NCI-H2227 treated with DMSO at 0.1 percent for 48 hours (cell line): ENCODE results near the gene CCDC159.
"Not testable (repeated sequence)": the region's sequence is repeated elsewhere in the genome, so short reads cannot be mapped to it uniquely, and the experiment has no call there.

Source experiments
- DNase-seq: peaks from one replicate; lab custom pipeline; 2025; lab: John Stamatoyannopoulos, UW

CCDC159 gene, protein sequence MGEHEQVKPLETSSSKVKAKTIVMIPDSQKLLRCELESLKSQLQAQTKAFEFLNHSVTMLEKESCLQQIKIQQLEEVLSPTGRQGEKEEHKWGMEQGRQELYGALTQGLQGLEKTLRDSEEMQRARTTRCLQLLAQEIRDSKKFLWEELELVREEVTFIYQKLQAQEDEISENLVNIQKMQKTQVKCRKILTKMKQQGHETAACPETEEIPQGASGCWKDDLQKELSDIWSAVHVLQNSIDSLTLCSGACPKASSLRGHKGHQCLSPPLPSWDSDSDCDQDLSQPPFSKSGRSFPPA

DNA sequence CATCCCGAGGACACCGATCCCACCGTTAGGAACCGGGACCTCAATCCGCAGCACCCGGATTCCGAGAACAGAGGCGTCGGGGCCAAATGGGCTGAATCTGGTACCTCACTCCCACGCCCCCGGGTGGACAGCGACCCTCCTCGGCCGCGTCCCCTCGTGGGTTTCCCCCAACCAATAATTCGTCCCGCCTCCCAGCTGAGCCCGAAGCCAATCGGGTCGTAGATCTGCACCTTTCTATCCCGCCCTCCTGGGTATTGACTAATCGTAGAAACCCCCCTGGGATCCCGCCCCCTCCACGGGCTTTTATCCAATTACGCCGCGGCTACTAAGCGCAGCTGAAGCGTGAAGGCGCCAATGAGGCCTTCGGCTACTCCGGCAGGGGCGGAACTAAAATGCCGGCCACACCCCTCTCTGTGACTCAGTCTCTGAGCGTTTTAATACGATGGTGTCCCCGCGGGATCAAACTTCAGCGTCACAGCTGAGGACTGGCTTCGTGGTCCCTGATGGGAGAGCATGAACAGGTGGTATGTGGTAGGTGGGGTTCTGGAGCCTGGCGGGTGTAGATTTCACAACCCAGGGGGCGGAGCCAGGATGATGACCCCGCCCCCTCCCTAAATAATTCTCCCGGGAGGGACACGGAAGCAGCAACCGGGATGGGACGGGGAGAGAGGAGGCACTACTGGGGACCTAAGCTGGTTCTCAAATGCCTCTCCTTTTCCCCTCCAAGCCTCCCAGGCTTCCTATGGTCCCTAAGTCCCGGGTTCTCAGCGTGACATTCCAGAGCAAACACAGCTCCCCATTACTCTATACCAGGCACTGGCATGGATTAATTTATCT is at the start of gene CCDC159, which contains the start of gene TMEM205:
Gene CCDC159, plus strand, starts transcription at position 416 of the 837 bp plus-strand sequence. Its CDS starts 88 bp downstream, at position 504.
Gene TMEM205, minus strand, starts transcription at position 165 of the 837 bp plus-strand sequence. CDS start 649 bp downstream, outside the sequence.
- peak; percentile 94 for DNase-seq

DNA sequence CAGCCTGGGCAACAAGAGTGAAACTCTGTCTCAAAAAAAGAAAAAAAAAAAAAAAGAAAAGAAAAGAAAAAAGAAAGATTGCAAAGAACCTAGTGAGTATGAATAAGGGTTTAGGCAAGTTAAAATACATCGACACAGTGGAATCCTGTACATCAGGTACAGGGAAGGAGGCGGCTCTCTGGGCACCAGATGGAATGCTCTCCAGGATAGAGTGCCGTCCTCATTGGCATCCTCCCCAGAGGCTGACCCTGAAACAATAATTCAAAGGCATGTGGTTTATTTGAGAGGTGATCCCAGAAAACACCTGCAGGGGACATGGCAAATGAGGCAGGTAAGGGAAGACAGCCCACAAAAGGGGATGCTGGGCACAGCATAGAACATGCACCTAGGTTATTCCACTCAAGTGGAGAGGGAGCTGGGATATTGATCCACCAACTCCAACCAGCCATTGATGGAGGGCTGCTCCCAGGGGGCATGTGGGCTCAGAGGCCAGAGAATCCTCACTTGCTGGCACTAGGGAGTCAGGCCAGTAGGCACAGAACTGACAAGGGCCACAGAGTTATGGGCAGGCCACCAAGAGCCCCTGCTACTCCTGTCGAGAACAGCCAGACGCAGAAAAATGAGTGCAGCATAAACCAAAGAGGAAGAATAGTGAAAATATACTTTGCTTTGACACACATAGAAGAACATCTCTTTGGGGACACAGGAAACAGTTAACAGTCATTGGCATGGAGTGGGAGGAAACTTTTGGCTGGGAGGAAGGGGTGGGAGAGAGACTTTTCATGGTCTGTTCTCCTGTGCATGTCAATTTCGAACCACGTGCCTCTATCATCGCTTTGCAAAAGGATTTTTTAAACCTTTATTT is 46.1 kb upstream of the CCDC159 start:
- no peak for DNase-seq

DNA sequence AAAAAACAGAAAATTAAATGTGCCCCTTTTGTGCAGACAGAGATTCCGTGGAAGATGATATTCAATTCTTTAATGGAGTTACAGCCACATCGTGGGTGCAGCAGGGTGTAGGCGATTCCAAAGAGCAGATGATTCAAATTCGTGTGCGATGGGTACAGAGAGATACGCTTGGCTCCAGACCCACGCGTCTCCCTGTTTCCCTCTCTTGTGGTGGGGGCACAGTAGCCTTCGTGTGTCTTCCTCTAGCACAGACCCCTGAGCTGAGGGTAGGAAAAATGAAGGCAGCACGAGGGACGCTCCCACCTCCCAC is 45.6 kb upstream of the CCDC159 start:
- DNase-seq, result no peak

DNA sequence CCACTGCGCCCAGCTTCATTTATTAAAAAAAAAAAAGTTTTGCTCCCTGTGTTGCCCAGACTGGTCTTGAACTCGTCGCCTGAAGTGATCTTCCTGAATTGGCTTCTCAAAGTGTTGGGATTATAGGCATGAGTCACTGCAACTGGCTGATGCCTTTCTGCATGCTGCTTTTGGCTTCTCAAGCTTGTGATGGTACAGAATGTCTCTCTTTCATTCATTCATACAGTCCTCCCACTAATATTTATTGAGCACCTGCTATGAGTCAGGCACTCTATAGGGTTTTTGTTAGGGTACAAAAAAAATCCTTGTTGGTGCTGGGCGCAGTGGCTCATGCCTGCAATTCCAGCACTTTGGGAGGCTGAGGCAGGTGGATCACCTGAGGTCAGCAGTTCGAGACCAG is 41.4 kb upstream of the CCDC159 start:
- DNase-seq, result no peak

DNA sequence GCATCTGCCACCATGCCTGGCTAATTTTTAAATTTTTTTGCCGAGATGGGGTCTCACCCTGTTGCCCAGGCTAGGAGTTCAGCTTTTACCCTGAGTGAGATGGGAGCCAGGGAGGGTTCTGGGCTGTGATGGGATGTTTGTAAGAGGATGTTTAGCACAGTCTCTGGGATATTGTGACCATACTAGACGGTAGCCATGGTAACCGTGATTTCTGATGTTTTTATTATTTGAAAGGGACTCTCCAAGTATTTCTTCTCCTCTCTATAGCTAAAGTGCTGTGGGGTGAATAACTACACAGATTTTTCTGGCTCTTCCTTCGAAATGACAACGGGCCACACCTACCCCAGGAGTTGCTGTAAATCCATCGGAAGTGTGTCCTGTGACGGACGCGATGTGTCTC is 40.0 kb upstream of the CCDC159 start:
- no peak for DNase-seq

DNA sequence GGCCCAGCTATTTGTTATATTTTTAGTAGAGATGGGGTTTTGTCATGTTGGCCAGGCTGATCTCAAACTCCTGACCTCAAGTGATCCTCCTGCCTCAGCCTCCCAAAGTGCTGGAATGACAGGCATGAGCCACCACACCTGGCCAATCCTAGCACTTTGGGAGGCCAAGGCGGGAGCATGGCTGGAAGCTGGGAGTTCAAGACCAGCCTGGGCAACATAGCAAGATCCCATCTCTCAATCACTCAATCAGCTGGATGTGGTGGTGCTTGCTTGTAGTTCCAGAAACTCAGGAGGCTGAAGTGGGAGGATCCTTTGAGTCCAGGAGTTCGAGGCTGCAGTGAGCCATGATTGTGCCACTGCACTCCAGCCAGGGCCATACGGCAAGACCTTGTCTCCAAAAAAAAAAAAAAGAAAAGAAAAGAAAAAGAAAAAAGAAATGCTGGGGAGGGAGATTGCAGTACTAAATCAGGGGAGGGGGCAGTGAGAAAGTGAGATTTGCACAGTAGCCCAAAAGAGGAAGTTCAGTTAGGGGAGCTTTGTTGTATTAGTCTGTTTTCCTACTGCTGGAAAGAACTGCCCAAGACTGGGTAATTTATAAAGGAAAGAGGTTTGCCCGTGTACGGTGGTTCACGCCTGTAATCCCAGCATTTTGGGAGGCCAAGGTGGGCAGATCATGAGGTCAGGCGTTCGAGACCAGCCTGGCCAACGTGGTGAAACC is 25.9 kb upstream of the CCDC159 start:
- DNase-seq, result not testable (repeated sequence)

DNA sequence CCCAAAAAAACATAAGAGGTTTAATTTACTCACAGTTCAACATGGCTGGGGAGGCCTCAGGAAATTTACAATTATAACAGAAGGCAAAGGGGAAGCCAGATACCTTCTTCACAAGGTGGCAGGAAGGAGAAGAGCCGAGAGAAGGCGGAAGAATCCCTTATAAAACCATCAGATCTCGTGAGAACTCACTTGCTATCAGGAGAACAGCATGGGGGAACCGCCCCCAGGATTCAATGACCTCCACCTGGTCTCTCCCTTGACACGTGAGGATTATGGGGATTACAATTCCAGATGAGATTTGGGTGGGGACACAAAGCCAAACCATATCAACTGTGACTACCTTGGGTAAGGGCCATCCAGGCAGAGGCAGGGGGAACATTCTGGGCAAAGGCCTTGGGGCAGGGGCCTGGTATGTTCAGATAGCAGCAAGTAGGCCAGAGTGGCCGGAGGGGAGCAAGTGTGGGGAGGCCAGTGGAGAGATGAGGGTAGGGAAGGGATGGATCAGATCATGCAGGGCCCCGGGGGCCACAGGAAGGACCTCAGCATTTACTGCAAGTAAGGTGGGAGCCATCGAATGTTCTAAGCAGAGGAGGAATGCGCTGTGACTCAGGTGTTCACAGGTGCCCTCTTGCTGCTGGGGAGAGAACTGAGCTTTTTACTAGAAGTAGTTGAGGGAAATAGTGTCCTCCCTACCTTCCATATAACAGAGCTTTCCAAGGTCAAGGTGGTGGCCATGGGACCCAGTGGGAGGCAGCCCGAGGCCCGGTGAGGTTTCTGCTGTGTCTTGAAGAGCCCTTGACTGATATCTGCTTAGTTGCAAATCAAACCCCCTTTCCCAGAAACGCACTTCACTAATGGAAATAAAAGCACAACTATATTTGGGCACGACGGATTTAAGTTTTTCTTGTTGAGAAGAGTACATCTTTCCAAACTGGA is 24.9 kb upstream of the CCDC159 start:
- DNase-seq, result no peak

DNA sequence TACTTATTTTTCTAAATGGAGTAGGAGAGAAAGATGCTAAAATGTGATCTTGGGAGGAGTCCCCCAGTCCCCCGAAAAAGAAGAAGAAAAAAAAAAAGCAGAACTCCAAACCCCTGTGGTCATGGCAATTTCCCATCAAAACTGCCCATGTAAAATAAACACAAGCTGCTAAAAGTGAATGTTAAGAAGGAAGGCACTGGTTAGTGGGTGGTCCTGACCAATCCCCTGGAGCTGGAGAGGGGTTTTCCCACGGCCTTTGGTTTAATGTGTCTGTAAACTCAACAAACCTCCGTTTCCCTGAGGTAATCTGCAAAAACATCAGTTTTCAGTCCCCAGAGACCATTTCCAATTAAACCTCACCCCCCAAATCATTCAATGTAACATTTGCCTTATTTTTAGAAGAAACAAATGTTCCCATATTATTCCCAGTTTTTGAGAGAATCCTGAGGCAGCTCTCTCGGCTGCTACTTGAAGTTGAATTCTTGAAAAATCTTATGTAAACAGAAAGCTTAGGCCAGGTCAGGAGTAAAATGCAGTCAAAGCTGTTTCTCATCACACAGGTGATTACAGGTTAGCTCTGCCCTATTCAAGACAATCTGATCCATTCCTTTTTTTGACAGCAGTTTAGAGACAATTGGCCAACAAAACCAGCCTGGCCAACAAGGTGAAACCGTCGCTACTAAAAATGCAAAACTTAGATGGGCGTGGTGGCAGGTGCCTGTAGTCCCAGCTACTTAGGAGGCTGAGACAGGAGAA is 23.9 kb upstream of the CCDC159 start:
- DNase-seq, result no peak

DNA sequence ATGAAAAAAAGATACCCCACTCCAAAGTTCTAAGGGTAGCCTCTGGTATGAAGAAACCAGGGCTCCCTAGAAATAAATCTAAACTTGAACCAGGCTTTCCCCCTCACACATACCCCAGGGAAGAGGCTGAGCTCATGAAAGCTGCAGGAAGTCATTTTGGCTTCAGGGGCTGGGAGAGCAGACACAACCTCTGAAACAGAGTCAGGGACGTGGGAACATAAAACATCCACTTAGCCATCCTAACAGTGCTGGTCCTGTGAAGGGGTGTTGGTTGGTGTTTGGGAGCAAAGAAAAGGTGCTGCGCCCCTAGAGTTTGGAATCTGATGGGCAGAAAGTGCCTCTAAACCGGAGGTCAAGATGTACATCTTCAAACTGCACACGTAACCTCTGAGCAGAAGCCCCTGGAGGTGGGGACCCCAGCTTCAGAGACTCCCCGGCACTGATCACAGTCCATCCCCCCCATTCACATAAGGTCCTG is 22.7 kb upstream of the CCDC159 start:
- DNase-seq, result no peak

DNA sequence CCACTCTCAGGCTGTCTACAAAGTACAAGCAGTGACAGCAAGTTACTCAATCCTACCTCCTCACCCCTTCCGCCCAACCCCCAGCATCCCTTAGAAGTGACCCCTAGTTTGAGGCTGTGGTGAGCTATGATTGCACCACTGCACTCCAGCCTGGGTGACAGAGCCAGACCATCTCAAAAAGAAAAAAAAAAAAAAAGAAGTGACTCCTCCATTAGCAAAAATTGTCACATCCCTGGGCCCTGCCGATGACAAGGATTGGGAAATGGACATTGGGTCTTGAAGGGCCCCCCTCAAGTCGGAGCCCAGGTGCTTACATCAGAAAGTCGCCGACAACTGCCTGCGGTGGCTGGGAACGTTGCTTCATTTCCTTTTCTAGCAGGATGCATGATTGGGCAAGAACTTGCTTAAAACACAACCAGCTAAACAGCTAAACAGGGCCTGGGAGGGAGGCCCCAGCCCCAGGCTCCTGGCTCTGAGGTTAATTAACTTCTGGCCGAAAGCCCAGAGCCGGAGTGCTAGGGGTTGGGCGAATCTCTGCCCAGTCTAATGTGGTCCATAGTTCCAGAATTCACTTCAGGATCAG is 22.1 kb upstream of the CCDC159 start:
- DNase-seq, result no peak

DNA sequence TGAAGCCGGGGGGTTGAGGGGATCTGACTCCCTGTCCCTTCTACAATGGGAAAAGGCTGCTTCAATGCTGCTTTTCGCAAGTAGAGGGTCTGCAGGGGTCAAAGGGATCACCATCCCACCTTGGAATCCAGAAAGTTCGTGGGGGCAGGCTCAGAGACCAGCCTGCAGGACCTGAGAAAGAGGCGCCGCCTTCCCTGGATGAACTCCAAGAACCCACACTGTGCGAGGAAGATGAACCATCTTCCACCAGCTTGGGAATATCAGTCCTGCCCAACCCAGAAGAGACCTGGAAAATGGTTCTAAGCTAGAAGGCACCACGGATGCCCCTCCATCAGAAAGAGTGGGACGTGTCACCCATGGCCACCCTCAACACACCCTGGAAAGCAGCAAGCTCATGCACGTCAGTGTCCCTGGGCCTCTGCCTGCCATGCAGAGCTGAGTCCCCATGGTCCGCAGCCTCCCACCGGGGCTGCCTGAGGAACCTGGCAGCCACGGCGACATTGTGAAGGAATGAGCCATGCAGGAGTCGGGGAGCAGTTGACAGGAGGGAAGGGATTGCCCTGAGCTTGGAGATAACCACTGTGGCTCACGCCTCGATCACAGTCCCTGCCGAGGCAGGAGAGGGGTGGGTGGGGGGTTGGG is 21.4 kb upstream of the CCDC159 start:
- no peak for DNase-seq

DNA sequence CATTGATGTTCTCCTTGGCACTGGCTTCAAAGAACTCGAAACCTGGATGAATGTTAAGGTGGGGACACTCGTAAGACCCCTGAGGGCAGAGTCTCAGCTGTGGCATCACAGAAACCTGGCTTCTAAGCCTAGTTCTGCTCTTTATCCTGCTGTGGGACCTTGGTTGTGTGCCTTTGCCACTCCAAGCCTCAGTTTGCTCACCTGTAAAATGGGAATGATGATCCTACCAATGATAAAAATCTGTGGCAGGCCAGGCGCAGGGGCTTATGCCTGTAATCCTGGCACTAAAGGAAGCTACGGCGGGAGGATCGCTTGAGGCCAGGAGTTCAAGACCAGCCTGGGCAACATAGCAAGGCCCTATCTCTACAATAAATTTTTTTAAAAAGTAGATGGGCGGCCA is 20.8 kb upstream of the CCDC159 start:
- DNase-seq, result no peak

DNA sequence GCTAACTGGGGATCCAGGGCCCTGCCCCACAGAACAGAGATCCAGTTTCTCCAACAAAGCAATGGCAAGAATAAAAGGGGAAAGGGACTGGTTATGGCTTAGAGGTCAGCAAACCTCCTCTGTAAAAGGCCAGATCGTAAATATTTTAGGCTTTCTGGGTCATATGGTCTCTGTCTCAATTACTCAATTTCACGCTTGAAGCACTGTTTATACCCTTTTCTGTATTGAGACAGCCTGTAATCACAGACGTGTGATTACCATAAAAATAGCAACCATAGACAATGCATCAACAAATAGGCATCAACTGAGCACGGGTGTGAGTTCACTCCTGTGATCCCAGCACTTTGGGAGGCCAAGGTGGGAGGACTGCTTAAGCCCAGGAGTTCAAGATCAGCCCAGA is 16.2 kb upstream of the CCDC159 start:
- DNase-seq, result no peak

DNA sequence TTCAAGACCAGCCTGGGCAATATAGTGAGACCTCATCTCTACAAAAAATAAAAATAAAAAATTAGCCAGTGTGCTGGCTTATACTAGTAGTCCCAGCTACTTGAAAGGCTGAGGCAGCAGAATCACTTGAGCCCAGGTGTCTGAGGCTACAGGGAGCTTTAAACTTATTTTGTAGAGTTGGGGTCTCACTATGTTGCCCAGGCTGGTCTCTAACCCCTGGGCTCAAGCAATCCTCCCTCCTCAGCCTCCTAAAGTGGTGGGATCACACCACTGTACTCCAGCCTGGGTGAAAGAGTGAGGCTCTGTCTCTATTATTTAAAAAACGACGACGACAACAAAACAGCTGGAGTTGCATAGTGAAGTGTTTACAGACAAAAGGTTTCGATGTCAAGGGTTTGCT is 14.8 kb upstream of the CCDC159 start:
- DNase-seq, result no peak

DNA sequence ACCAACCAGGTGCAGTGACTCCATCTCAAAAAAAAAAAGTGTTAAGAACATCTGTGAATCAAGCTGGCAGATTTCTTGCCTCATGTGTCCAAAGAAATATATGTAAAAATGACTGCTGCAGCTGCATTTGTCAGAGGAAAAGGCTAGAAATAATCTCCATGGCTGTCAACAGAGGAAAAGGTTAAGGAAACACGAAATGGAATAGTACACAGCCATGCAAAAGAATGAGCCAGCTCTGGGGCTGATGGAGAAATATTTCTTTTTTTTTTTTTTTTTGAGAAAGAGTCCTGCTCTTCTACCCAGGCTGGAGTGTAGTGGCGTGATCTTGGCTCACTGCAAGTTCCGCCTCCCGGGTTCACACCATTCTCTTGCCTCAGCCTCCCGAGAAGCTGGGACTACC is 13.5 kb upstream of the CCDC159 start:
- DNase-seq, result no peak

DNA sequence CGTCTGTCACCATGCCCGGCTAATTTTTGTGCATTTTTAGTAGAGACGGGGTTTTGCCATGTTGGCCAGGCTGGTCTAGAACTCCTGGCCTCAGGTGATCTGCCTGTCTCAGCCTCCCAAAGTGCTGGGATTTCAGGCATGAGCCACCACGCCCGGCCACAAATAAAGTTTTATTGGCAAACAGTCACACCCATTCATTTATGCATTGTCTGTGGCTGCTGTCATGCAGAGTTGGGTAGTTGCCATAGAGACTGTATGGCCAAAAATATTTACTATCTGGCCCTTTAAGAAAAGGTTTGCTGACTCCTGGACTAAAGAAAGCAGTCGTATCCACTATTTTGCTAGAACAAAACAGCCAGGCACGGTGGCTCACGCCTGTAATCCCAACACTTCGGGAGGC is 12.5 kb upstream of the CCDC159 start:
- DNase-seq, result not testable (repeated sequence)

DNA sequence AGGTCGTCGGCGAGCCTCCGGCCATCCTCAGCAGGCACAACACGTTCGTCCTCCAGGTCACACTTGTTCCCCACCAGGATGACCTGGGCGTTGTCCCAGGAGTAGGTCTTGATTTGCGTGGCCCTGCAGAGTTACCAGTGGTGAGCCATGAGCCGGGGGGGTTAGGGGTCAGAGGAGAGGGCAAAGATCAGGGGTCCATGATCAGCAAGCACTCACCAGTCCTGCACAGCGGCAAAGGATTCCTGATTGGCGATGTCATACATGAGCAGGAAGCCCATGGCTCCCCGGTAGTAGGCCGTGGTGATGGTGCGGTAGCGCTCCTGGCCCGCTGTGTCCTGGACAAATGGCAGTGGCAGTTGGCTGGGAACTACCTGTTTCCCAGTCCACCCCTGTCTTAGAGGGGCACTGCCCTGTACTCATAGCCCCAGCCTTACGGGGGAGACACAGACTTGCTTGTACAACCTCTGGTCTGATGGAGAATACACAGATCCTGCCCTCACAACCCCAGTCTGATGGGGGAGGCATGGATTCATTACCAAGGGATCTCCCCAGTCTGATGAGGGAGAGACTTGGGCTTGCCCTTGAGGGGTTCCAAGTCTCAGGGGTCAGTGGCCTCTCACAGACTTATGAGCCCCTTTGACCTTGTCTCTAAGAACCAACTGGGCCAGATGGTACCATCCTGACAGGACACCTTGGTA is 10.7 kb upstream of the CCDC159 start:
- no peak for DNase-seq

DNA sequence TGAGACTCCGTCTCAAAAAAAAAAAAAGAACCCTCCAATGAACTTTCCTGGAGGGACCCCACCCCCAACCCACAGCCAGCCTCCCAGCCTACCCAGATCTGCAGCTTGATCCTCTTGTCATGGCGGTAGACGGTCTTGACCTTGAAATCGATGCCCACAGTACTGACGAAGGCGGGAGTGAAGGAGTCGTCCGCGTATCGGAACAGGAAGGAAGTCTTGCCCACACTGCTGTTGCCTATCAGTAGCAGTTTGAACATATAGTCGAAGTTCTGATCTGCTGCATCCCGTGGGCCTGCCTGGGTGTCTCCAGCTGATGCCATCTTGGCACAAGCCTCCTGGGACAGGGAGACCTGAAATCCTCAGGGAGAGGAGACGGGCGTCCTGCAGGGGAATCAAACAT is 9.2 kb upstream of the CCDC159 start:
- DNase-seq, result no peak
